HG03280 (cell line): ENCODE measurements around the gene UNC119B.

Source experiments
- ATAC-seq: cut with Tn5 transposase; IDR thresholded peaks from one replicate; pipeline ENCODE4 v1.9.1; 2021; ENCODE audit warnings: mild to moderate bottlenecking, moderate library complexity; ENCODE audit not compliant: unreplicated experiment

Gene UNC119B

DNA sequence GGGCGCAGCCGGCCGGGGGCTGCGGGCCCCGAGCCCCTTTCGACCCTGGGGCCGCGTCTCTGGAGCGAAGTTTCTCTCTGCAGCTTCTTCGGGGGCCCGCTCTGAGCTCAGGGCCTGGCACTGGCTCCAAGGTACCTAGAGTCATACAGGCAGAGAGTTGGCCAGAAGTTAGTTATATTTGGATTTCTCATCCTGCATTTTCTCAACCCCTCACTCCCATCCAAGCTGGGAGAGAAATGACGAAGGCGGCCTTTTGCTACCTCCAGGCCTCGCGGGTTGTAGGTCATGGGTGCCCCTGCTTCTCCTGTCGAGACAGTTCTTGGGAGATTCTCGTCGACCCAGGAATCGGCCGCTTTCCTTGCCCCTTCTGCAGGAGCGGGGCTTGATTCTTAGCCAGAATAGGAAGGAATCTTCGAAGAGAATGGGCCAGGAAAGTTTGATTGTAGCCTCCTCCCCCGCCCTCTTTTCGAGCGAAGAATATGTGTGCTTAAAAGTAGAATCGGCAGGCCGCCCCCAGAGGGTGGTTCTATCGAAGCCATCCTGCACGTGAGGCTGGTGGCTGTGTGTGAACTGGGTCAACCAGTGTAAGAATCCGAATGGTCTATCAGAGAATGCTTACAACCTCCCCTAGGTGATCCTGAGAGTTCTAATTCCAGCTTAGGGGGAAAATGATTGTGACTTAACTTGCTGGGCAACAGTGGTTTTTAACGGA, 22.5 kb upstream of the UNC119B start:
- no peak for ATAC-seq

DNA sequence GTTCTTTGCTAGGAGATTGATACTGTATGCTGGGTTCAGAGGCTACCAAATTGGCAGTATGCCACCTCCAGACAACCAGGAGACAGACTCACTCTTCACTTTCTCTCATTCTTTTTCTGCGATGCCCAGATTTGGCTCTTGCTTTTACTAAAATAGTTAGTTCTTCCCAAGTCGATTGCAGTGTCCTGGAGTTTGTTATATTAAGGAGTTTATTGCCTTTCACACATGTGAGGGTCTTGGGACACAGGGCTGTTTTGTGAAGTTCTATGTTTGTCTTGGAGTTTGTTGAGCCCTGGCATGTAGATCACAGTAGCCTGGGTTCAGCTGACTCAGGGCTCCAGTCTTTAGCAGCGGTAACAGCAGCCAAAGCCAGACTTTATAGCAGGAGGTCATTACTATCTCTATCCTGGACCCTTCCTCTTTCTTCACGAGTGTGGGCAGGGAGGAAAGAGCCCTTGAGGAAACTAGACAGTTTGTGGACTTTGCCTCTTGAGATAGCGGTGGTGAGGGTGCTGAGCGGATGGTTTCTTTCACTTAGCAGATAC, 21.7 kb upstream of the UNC119B start:
- no peak for ATAC-seq

DNA sequence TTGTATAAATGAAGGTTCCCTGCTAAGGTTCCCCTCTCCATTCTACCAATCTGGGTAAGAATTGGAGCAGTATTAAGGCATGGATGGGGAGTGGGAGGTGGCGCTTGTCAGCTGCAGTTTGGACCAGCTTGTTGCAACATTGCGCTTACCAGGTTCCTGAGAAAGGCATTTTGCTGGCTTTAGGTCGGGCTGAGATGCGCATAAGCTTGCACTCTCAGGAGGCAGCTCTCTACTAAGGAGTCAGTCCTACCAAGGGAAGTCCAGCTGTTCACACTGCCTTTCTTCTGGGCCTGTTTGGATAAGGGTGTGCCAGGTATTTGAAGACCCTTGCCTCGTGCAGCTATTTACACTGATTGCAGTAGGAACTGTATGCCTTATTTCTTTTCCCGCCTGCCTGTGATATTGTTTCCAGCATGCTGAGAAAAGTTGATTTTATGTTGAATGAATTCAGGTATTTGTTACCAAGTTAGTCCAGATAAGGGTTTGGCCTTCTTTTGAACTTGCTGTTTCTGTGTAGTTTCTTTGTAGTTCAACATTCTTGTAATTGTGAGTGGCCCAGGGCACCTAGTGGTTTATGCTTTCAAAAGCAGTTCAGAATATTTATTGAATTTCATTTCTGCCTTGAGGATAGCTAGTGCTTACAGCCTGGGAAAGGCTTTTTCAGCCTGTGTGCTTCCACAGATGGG, 20.7 kb upstream of the UNC119B start:
- ATAC-seq, result no peak

DNA sequence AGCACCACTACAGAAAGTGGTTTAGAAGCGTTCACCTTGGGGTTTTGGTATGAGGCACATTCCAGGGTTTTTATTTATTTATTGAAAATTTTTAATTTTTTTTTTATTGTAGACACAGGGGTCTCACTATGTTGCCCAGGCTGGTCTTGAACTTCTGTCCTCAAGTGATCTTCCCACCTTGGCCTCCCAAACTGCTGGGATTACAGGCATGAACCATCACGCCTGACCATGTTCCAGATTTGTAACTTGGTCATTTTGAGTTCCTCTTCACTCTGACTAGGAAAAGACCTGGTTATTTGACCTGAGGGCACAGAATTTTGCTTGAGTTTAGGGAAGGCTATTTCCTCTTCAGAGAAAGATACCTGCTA, 20.2 kb upstream of the UNC119B start:
- no peak for ATAC-seq

DNA sequence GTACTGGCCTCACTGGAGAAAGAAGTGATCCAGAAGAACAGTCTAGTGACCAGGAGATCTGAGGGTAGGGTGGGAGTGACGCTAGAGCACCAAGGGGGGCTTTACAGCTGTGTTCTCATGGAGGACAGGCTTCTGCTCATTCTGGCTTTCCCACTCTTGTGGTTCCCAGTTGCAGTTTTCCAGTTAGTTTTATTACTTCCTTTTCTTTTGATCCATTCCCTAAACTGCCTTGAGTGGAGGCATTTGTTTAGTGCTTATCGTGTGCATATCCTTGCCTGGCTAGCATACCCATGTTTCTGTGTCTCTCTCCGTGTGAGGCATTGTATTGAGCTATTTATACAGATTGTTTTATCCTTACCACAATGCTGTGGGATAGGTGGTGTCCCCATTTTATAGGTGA, 19.3 kb upstream of the UNC119B start:
- ATAC-seq, result no peak

DNA sequence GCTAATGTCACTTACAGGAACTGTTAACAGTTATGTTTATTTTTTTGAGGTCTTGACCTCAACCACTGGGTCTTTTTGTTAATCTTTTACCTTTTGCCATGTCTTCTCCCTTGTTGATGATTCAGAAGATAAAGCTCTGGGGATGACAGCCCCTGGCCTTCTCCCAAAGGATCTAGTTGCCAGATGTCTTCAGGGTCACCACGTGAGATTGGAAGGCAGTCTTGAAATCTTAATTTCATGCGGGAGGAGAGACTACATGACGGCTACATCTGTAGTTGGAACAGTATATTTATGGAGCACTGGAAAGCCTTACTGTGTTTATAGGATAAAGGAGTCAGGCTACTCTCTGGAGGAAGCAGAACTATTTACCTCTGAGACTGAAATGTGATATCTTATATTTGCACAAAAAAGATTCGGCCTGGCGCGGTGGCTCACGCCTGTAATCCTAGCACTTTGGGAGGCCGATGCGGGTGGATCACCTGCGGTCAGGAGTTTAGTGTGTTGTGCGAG, 17.7 kb upstream of the UNC119B start:
- no peak for ATAC-seq

DNA sequence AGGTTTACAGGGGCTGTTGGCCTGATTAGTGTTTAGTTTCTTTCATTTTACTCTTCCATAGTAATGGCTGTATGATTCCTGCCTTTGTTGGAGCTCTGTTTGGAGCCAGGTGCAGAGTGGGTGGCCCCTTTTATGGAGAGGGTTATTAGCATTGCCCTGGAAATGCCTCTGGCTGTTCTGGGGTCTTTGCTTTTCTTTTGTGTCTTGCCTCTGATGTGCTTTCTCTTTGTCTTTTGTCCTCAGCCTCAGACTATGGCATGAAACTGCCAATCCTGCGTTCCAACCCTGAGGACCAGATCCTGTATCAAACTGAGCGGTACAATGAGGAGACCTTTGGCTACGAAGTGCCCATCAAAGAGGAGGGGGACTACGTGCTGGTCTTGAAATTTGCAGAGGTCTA, 16.4 kb upstream of the UNC119B start:
- no peak for ATAC-seq

DNA sequence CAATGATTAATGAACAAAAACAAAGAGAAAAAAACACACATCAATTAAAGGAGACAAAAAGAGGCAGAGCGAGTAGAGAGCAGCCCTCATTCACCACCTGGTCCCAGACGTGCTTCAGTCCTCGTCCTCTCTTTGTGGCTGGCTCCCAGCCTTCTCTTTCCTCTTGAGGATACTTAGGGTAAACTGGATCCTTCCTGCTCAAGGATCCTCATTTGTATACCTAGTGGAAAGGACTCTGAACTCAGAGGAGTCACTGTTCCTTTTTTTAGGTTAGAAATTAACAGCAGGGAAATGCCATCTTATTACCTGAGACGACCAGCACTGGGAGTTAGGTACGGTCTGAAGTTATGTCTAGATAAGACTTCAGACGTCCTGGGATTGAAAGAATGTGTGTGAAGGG, 13.6 kb upstream of the UNC119B start:
- ATAC-seq, result no peak

DNA sequence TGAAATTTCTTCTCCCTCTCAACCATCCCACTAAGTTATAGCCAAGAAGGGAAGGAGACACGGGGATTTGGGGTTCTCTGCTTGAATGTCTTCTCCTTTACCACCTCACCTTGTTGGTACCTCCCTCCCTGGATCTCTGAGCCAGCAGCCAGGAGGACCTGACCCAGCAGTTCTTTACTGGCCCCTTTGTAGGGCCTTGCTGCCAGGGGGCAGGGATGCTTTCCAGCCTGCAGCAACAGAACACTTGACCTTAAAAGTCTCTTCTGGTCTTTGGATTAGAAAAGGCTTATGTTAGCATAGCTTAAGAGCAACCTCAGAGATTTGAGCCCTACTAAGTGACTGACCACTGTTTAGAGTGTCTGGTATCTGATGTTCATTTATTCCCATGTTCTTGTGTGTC, 12.9 kb upstream of the UNC119B start:
- ATAC-seq, result no peak

DNA sequence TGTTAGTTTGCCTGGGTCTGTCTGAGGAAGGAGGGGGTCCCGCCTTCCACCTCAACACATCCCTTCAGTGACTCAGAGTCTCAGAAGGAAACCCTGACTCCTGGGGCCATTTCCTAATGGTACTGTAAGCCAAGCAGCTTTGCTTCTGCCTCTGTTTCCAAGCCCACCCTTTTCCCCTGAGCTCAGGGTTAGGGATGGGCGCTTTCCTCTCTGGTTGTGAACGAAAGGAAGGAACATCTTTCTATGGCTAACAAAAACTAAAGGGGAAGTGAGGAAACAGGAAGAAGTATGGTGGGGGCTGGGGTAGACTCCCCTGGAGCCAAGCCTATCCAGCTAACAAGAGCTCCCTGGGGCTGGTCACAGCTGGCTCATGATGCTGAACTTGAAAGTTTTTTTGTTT, 11.6 kb upstream of the UNC119B start:
- no peak for ATAC-seq

DNA sequence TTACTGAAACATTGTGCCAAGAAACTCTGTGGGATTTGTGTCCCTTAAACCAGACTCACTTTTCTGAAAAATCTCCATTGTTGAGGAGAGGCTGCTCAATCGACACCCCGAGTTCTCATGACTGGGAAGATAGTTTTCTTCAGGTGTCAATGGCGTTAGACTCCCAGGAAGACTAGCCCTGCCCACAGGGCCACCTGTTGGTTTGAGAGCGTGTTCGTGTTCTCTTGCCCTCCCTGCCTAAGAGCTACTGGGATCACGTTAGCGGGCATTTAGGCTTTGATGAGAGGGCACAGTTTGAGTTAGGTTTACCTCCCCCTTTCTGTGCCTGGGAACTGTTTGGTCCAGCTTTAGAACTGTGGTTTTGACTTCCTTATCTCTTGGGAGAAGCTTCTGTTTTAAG, 10.7 kb upstream of the UNC119B start:
- no peak for ATAC-seq

DNA sequence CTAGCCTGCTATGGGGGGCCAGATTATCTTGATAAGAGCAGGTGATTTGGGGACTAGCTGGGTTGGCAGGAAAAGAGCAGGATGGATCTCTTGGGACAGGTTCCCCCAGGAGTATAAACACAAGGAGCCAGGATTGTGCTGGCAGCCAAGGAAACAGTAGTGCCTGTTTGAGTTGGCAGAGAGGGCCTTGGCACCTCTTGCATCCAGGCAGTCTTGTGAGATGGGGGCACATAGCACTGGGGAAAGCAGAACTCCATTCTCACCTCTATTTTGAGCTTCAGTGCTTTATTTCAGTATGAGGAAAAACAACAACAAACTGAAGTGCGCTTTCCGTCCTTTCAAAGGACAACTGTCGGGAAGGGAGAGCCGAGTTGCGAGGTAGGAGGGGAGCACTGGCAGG, 9.4 kb upstream of the UNC119B start:
- no peak for ATAC-seq

DNA sequence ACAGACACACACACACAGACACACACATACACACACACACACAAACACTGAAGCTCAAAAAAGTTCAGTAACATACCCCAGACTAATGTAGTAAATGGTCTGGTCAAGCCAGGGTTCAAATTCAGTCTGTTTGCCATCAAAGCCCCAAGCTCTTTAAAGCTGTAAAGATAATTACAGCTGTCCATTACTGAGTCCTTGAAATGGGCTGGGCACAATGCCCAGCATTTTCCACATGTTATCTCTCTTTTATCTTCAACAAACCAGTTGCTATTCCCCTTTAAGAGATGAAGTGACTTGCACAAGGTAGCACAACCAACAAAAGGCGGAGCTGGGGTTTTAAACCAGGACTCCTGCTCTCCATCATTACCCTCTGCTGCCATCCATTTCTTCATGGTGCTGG, 7.6 kb upstream of the UNC119B start:
- no peak for ATAC-seq

DNA sequence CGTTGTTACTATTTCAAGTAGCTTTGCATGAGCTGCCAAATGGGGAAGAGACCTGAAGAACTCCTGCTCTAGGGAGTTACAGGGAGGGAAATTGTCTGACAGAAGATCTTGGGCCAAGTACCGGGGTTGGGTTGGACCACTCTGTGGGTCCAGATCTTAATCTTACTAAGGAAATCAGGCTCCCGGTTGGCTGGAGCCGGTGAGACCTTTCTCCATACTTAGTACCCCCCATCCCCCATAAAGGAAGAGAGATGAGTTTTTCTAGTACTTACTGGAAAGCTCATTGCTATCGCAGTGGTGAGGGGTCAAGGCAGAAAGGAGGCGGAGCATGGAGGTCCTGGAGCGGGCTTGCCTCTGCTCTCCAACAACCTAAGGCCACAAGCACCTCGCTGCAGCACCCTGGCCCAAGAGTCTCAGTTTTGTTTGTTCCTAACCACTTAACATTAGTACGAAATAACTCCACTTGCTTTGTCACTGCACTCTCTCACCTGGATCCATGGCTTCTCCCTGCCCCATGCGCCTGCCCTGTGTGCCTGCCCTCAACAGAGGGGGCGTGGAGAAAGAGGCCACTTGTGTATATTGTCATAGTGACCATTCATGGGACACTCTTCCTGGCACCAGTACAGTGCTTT, 6.8 kb upstream of the UNC119B start:
- ATAC-seq, result no peak

DNA sequence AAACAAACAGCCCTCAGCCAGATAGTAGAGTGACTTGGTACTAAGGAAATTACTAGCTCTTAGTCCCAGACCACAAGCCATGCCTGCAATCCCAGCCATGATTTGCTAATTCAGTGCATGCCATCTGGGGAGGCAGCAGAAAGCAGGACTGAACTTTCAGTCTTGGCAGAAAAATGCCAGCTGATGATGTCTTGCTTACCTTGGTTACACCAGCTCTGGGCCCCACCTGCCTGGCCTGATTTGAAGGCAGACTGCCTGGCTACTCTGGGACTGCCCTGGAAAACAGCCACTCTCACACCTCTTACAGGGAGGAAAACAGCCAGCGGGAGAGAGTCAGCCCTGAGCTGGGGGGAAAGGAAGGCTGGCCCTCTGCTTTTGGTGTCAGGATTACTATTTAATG, 4.6 kb upstream of the UNC119B start:
- no peak for ATAC-seq

DNA sequence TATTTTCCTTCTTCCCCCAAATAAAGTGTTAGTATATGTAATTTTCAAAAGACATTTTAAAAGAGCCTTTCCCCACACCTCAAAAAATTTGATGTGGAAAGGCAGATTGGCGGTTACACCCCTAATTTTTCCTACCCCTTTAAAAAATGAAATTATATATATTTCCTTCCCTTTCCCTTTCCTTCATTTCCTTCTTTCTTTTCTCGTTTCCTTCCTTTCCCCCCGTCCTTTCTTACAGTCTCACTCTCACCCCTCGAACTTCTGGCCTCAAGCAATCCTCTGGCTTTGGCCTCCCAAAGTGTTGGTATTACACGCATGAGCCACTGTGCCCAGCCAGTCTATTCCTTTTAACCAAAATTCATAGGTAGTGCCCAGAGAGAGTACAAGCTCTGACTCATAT, 4.2 kb upstream of the UNC119B start:
- ATAC-seq, result no peak

DNA sequence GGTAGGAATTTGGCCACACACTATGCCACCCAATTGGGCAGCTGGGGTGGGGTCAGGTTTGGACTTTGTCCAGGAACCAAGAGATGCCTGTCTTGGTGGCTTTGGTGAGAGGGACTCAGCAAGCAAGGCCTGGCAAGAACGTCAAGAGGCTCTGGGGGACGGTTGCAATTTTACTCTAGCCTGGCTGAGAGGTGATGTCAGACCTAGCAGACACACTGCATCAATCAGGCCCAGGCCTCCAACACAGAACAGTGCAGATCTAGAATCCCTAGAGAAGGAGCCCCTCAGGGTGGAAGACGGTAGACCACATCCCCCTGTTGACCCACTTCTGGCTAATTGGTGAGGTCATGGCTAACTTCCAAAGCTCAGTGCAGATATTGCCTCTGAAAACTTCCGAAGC, 1.6 kb upstream of the UNC119B start:
- no peak for ATAC-seq

DNA sequence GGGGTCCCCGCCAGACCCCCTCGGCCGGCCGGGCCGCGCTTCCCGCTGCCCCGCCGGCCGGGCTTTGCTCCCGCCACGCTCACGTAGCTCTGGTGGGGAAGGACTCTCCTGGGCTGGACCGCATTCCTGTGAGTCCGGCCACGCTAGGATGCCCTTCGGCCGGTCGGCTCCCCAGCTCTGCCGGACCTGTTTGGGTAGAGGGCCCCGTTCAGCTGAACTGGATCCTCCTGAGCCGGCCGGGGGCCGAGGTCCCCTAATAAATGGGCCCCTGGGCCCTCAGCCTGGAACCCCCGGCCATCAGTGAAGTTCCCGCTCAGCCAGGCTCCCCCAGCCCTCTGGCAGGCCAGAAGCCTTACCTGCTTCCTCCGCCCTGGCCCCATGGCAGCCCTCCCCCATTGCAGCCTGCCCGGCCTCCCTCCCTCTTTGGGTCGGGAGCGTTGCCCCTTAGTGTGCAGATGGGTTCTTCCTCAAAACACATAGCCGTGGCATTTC, 593 bp downstream of the UNC119B start:
- peak; percentile 26 for ATAC-seq

DNA sequence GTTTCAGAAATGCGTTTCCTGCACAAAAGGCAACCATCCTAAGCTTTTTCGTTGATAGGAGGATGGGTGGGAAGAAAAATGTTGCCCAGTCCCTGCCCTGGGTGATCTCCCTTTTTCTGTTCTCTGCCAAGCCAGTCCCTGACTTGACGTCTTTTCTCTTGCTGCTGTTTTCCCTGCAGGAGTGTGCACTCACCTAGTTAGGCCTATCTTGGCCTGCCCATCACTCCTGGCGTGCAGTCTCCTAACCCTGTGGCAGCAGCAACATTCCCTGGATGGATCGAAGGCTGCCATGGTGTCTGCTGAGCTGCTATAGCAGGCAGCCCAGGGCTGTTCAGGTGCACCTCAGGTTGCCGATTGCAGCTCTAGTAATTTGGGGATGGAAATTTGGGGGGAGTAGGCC, 1.2 kb downstream of the UNC119B start:
- ATAC-seq, result no peak

DNA sequence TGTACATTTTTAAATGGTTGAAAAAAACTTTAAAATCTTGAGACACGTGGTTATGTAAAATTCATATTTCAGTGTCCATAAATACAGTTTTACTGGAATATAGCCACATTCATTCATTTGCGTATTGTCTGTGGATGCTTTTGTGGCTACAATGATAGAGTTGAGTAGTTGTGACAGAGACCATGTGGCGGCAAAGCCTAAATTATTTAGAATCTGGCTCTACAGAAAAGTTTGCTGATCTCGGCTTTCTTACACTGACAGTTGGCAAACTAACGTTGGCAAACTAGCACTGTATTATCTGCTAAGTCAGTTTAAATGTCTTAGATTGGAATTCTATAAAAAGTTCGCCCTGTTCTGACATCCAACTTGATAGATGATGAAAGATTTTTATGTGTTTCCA, 2.4 kb downstream of the UNC119B start:
- no peak for ATAC-seq

DNA sequence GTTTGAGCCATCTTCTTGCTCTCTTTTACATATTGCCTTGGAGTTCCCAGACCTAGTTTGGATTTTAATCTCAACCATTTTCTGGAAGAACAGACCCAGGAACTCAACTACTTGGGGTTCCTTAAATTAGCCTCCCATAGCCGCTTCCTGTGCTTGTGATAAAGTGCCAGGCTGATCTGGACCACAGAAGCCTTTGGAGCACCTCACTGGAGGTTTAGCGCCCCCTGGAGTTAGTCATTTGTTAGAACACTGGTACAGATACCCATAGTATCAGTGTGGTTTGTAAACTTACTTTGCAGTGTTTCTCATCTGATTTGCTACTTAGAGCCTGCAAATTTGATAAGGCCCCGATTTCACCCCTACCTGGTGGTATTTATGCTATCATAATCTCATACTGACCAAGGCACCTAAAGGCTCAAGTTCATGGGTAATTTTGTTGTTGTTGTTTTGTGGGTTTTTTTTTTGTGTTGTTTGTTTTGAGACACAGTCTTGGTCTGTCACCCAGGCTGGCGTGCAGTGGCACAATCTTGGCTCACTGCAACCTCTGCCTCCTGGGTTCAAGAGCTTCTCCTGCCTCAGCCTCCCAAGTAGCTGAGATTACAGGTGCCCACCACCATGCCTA, 3.7 kb downstream of the UNC119B start:
- no peak for ATAC-seq
